H9 (cell line): Measurements from ENCODE around the gene MYOM1. TPM values are rescaled to one million over a fixed set of nuclear protein-coding genes. Genes with fewer than 3 reads are reported as not detected.

ENCODE experiments used
- DNase-seq: peaks from one replicate; pipeline ENCODE4 v3.0.0-alpha.2; 2017
- H2AFZ ChIP-seq: one replicate; pipeline ENCODE4 v1.6.1; 2013; ENCODE audit warnings: mild to moderate bottlenecking, low read length, control low read depth, moderate library complexity
- H2AK5ac ChIP-seq: 2 replicates; pipeline ENCODE4 v1.6.1; 2013; ENCODE audit warnings: low read length, control low read depth, mixed read lengths; ENCODE audit not compliant: insufficient read length
- H2BK120ac ChIP-seq: one replicate; pipeline ENCODE4 v1.6.1; 2013; ENCODE audit warnings: low read depth, mild to moderate bottlenecking, low read length, control low read depth, inconsistent platforms; ENCODE audit not compliant: poor library complexity, severe bottlenecking
- H2BK12ac ChIP-seq: 2 replicates; pipeline ENCODE4 v1.6.1; 2013; ENCODE audit warnings: low read length, control low read depth, mixed read lengths, low read depth; ENCODE audit not compliant: insufficient read length
- H2BK15ac ChIP-seq: 2 replicates; pipeline ENCODE4 v1.6.1; 2013; ENCODE audit warnings: low read depth, low read length, control low read depth
- H2BK20ac ChIP-seq: one replicate; pipeline ENCODE4 v1.6.1; 2013; ENCODE audit warnings: low read depth, mild to moderate bottlenecking, low read length, control low read depth, inconsistent platforms; ENCODE audit not compliant: poor library complexity, severe bottlenecking
- H2BK5ac ChIP-seq: 2 replicates; pipeline ENCODE4 v1.6.1; 2013; ENCODE audit warnings: low read length, control low read depth, mixed read lengths; ENCODE audit not compliant: insufficient read length
- H3K14ac ChIP-seq: 2 replicates; pipeline ENCODE4 v1.6.1; 2013; ENCODE audit warnings: low read length, control low read depth; ENCODE audit not compliant: insufficient read depth
- H3K18ac ChIP-seq: 2 replicates; pipeline ENCODE4 v1.6.1; 2013; ENCODE audit warnings: low read depth, mild to moderate bottlenecking, mixed read lengths, low read length, control low read depth; ENCODE audit not compliant: insufficient read length
- H3K23ac ChIP-seq: 2 replicates; pipeline ENCODE4 v1.6.1; 2013; ENCODE audit warnings: low read length, control low read depth, mixed read lengths, low read depth; ENCODE audit not compliant: insufficient read length
- H3K23me2 ChIP-seq: 2 replicates; pipeline ENCODE4 v1.6.1; 2013; ENCODE audit warnings: low read depth, mild to moderate bottlenecking, mixed read lengths, low read length, control low read depth; ENCODE audit not compliant: insufficient read length, poor library complexity, severe bottlenecking
- H3K27ac ChIP-seq: 2 replicates; pipeline ENCODE4 v1.5.1; 2013; ENCODE audit warnings: low read length, control low read depth, mixed read lengths, low read depth; ENCODE audit not compliant: insufficient read length
- H3K27me3 ChIP-seq: 2 replicates; pipeline ENCODE4 v1.6.1; 2013; ENCODE audit warnings: low read length, control low read depth, inconsistent platforms; ENCODE audit not compliant: insufficient read depth
- H3K4ac ChIP-seq: 2 replicates; pipeline ENCODE4 v1.6.1; 2013; ENCODE audit warnings: low read depth, mild to moderate bottlenecking, control low read depth, inconsistent platforms, low read length, moderate library complexity
- H3K4me1 ChIP-seq: 2 replicates; pipeline ENCODE4 v1.6.1; 2013; ENCODE audit warnings: low read length, control low read depth, inconsistent platforms; ENCODE audit not compliant: insufficient read depth
- H3K4me2 ChIP-seq: 2 replicates; pipeline ENCODE4 v1.6.1; 2013; ENCODE audit warnings: low read length, control low read depth, mixed read lengths; ENCODE audit not compliant: insufficient read length, insufficient read depth
- H3K56ac ChIP-seq: 2 replicates; pipeline ENCODE4 v1.6.1; 2013; ENCODE audit warnings: low read depth, mild to moderate bottlenecking, mixed read lengths, low read length, control low read depth; ENCODE audit not compliant: insufficient read length
- H3K79me1 ChIP-seq: 2 replicates; pipeline ENCODE4 v1.6.1; 2013; ENCODE audit warnings: low read depth, mild to moderate bottlenecking, moderate library complexity, low read length, control low read depth, inconsistent platforms; ENCODE audit not compliant: insufficient read depth, poor library complexity, severe bottlenecking
- H3K79me2 ChIP-seq: 2 replicates; pipeline ENCODE4 v1.6.1; 2013; ENCODE audit warnings: low read length, control low read depth, inconsistent platforms; ENCODE audit not compliant: insufficient read depth
- H3K9ac ChIP-seq: 2 replicates; pipeline ENCODE4 v1.6.1; 2013; ENCODE audit warnings: low read length, control low read depth, mixed read lengths; ENCODE audit not compliant: insufficient read length; ENCODE audit errors: extremely low read depth
- H3K9me3 ChIP-seq: one replicate; pipeline ENCODE4 v1.6.1; 2013; ENCODE audit warnings: low read depth, low read length, inconsistent platforms; ENCODE audit not compliant: control insufficient read depth
- H3T11ph ChIP-seq: one replicate; pipeline ENCODE4 v1.6.1; 2013; ENCODE audit warnings: mild to moderate bottlenecking, low read length, control low read depth, inconsistent platforms
- H4K20me1 ChIP-seq: one replicate; pipeline ENCODE4 v1.6.1; 2013; ENCODE audit not compliant: control insufficient read depth, insufficient read length, insufficient read depth
- H4K5ac ChIP-seq: 2 replicates; pipeline ENCODE4 v1.6.1; 2013; ENCODE audit warnings: low read depth, mild to moderate bottlenecking, mixed read lengths, low read length, control low read depth; ENCODE audit not compliant: insufficient read length
- H4K8ac ChIP-seq: replicated peaks from 2 replicates; pipeline ENCODE4 v1.6.1; 2013; ENCODE audit warnings: low read length, control low read depth, mixed read lengths, low read depth; ENCODE audit not compliant: insufficient read length
- H4K91ac ChIP-seq: 2 replicates; pipeline ENCODE4 v1.6.1; 2013; ENCODE audit warnings: low read depth, mild to moderate bottlenecking, moderate library complexity, mixed read lengths, low read length, control low read depth; ENCODE audit not compliant: insufficient read length
- H3K27ac Mint-ChIP-seq, 3 experiments: 2 replicates in 2 of 3; 3 replicates in 1 of 3; pipeline ENCODE4 v1.8.0; 2020 to 2021; ENCODE audit warnings: mixed read lengths in 3 of 3, mild to moderate bottlenecking in 1 of 3, moderate library complexity in 1 of 3
- H3K27me3 Mint-ChIP-seq: 2 replicates; pipeline ENCODE4 v1.8.0; 2021; ENCODE audit warnings: low read depth, mild to moderate bottlenecking, moderate library complexity, mixed read lengths
- H3K36me3 Mint-ChIP-seq, 3 experiments: 2 replicates in 2 of 3; 3 replicates in 1 of 3; pipeline ENCODE4 v1.8.0; 2020 to 2021; ENCODE audit warnings: low read depth in 3 of 3, mixed read lengths in 3 of 3; ENCODE audit not compliant: insufficient read depth in 1 of 3
- H3K4me1 Mint-ChIP-seq, 2 experiments: 2 replicates each; pipeline ENCODE4 v1.8.0; 2020; ENCODE audit warnings: mixed read lengths in 2 of 2
- H3K4me3 Mint-ChIP-seq, 2 experiments: 2 replicates in 1 of 2; 3 replicates in 1 of 2; pipeline ENCODE4 v1.8.0; 2020 to 2021; ENCODE audit warnings: mild to moderate bottlenecking in 2 of 2, mixed read lengths in 2 of 2, moderate library complexity in 1 of 2
- H3K9me3 Mint-ChIP-seq, 2 experiments: 2 replicates in 1 of 2; 3 replicates in 1 of 2; pipeline ENCODE4 v1.8.0; 2020; ENCODE audit warnings: mild to moderate bottlenecking in 2 of 2, mixed read lengths in 2 of 2, moderate library complexity in 1 of 2
- WGBS: extraction: QIAGEN DNeasy Blood & Tissue Kit; methylation state at CpG from one replicate; pipeline ENCODE4 v1.1.7; 2013; ENCODE audit warnings: missing lambda C conversion rate, low lambda C conversion rate, mixed read lengths; ENCODE audit not compliant: insufficient read length; ENCODE audit errors: extremely low coverage; 5-methylcytosine and 5-hydroxymethylcytosine counted together
- total RNA-seq: library from RNA; stranded (reverse); gene quantifications from 2 replicates; pipeline ENCODE4 v1.2.1, GENCODE V29; 2021
- TF ChIP-seq, protein P1 (sequence below): fragments of 200-600 bp; sonication (generic); conservative IDR thresholded peaks from 3 replicates; pipeline ENCODE4 v1.8.0; 2021; ENCODE audit warnings: antibody characterized with exemption, mild to moderate bottlenecking

The MYOM1 gene
- total RNA-seq, 1 experiment from 2014 or later, result 0.17 TPM

DNA sequence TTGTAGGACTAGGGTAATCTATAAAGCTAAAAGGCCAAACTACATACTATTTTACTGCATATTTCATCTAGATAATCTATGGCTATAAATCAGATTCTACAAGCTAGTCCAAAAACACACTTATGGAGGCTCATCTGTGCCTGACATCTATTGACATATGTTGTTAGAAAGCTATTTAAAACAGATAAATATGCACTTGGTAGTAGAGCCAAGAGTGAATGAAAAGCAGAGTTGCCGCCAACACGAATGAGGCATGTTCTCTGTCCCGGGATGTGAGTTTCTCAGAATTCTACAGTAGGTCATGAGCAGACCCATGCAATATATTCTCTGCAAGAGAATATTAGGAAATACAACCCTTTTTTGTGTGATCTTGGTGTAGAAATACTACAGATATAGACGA, 140.1 kb downstream of the MYOM1 start:
- no peak overlapping the region for H3K14ac ChIP-seq

More for the DNA sequence above, 140.1 kb downstream of the MYOM1 start:
- no peaks in the 10 kb centered on the region for H3K27me3 Mint-ChIP-seq
- no peak overlapping the region for H4K5ac ChIP-seq
- no peaks in the 10 kb centered on the region for H3K9me3 ChIP-seq
- H3T11ph ChIP-seq, result no peak overlapping the region
- no peak overlapping the region for H3K4me3 Mint-ChIP-seq
- no peak overlapping the region for H3K9ac ChIP-seq
- TF ChIP-seq, protein P1, sequence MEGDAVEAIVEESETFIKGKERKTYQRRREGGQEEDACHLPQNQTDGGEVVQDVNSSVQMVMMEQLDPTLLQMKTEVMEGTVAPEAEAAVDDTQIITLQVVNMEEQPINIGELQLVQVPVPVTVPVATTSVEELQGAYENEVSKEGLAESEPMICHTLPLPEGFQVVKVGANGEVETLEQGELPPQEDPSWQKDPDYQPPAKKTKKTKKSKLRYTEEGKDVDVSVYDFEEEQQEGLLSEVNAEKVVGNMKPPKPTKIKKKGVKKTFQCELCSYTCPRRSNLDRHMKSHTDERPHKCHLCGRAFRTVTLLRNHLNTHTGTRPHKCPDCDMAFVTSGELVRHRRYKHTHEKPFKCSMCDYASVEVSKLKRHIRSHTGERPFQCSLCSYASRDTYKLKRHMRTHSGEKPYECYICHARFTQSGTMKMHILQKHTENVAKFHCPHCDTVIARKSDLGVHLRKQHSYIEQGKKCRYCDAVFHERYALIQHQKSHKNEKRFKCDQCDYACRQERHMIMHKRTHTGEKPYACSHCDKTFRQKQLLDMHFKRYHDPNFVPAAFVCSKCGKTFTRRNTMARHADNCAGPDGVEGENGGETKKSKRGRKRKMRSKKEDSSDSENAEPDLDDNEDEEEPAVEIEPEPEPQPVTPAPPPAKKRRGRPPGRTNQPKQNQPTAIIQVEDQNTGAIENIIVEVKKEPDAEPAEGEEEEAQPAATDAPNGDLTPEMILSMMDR, result no peak
- no CpG with 5 or more reads among the region's 4 CpGs for WGBS
- no peak overlapping the region for H3K23ac ChIP-seq
- H3K4me1 Mint-ChIP-seq, result peaks cover 18 to 21% of the 10 kb centered on the region in 2 experiments
- 0 out of 7 replicates have a peak overlapping the region, but pooled peaks of 1 of the 3 experiments have one; percentile 46 for H3K27ac Mint-ChIP-seq
- no peak overlapping the region for H2BK120ac ChIP-seq
- H2BK5ac ChIP-seq, result no peak overlapping the region
- no peak overlapping the region for H3K4ac ChIP-seq
- no peak overlapping the region for H3K4me2 ChIP-seq
- H3K79me1 ChIP-seq, result no peaks in the 10 kb centered on the region
- no peak for DNase-seq
- H3K23me2 ChIP-seq, result no peaks in the 10 kb centered on the region
- H3K36me3 Mint-ChIP-seq, result no peaks in the 10 kb centered on the region
- no peaks in the 10 kb centered on the region for H3K9me3 Mint-ChIP-seq
- H4K20me1 ChIP-seq, result no peaks in the 10 kb centered on the region
- no peak overlapping the region for H2BK15ac ChIP-seq
- no peak overlapping the region for H3K56ac ChIP-seq
- no peaks in the 10 kb centered on the region for H3K27me3 ChIP-seq
- H3K4me1 ChIP-seq, result peaks cover 7% of the 10 kb centered on the region; the same call in 1 of the 2 replicates
- H3K79me2 ChIP-seq, result no peaks in the 10 kb centered on the region
- H4K8ac ChIP-seq, result no peak overlapping the region
- no peak overlapping the region for H4K91ac ChIP-seq
- no peak overlapping the region for H2BK20ac ChIP-seq
- no peak overlapping the region for H2AFZ ChIP-seq
- no peak overlapping the region for H3K18ac ChIP-seq
- H3K27ac ChIP-seq, result no peak overlapping the region
- H2AK5ac ChIP-seq, result no peak overlapping the region
- no peak overlapping the region for H2BK12ac ChIP-seq
